ENCODE measurements around the gene ARFGEF2.
A peak's percentile ranks its signal among the peaks of the same experiment; 100 is the strongest.
"Not testable (repeated sequence)": the region's sequence is repeated elsewhere in the genome, so short reads cannot be mapped to it uniquely, and the experiment has no call there.

The ARFGEF2 gene

DNA sequence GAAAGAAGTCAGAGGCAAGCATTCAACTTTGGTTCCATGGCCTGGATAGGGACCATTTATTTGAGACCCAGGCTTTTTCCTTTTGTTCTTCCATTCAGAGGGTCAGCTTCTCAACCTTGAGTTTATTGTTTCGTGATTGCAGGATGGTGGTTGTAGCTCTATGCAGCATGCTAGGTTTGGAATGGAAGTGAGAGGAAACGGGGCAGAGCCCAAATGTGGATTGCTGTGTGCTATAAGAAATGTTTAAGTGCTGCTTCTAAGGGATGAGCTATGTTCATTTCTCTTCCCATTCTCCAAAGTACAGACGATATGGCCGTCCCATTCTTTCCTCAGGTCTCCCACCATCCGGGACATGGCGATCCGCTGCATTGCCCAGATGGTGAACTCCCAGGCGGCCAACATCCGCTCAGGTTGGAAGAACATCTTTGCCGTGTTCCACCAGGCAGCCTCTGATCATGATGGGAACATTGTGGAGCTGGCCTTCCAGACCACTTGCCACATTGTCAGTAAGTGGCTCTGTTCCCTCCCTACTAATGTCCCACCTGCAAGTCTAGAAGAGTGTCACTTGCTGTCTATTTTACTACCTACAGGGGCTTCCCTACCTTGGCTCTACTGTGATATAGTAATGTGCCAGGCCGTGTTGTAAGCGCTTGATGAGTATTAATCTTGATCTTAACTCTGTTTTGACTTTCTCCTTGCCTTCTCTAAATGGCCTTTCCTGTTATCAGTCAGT lies 88.6 kb downstream of the ARFGEF2 start:
- no peak for DNase-seq

DNA sequence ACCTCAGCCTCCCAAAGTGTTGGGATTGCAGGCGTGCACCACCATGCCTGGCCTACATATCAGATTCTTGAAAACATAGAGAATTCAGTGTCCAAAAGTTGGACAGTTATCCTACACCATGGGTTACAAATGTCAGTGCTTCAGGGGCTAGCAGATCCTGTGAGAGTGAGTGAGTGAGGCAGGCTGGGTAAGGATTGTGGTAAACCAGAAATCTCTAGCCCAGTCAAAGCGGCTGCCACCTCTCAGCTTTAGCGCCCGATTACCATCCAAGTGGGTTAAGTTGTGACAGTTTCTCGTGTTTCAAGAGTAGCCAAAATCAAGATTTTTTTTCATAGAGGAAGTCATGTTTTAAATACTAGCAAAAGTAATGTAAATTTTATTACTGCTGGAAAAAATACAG lies 102.7 kb downstream of the ARFGEF2 start:
- DNase-seq = no peak

GRCh38 chr20:49028177-49028576 lies 106.7 kb downstream of the ARFGEF2 start:
- not testable (repeated sequence) for DNase-seq

DNA sequence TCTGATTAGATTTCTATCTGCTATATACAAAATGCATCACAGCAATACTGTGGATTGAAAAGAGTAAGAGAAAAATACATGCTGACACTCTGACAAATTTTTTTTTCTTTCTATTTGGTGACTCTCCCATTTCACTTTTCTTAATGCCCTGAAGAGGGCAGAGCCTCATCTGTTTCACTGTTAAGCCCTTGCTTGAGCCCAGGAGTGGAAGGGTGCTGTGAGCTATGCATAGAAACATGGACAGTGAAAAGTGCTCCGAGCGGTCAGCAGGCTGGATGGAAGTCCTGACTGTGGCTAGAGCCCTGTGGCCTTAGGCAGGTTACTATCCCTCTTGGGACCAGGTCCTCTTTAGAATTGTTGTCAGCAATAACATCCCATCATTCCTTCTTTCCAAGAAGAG lies 107.2 kb downstream of the ARFGEF2 start:
- no peak for DNase-seq

DNA sequence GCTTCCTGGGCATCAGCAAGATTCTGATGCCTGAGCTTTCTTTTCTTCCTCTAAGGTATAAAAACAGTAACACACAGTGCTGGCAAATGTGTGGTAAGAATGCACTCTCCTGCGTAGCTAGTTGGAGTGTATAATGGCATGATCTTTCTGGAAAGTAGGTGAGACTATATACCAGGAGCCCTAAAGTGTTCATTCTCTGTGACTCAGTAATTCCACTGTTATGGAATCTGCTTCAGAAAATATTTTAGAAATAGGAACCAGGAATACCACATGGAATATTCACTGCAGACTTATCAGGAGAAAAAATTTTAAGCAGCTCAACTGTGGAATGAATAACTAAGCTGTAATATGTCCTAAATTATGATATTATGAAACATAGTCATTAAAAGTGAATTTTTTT lies 107.7 kb downstream of the ARFGEF2 start:
- DNase-seq = no peak

- DNase-seq = no peak
These were observed 109.6 kb downstream of the ARFGEF2 start for GRCh38 chr20:49030954-49031619.

DNA sequence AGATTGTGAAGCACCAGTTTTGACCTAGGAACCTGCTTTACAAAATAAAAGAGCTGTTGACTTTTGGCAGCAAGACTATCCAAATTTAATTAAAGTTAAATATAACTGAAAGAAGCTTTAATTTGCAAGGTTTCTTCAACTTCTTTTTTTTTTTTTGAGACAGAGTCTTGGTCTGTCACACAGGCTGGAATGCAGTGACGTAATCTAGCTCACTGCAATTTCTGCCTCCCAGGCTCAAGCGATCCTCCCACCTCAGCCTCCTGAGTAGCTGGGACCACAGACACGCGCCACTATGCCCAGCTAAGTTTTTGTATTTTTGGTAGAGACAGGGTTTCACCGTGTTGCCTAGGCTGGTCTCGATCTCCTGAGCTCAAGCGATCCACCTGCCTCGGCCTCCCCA lies 110.9 kb downstream of the ARFGEF2 start:
- no peak for DNase-seq

- DNase-seq = no peak
These were observed 112.7 kb downstream of the ARFGEF2 start for GRCh38 chr20:49034070-49034732.

DNA sequence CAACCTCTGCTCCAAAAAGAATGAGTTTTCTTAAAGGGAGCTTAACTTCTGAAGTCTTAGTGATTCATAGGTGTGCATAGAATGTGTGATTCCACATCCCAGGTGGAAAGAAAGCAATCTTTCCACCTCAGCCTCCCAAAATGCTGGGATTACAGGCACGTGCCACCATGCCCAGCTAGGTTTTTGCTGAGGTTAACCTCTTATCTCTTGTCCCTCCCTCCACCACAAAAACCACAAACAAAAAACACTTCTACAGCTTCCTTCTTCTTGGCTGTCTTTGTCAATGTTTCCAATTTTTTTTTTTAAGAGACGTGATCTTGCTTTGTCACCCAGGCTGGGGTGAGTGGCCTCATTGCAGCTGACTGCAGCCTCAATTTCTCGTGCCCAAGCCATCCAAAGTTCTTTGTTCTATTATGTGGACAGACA lies 116.5 kb downstream of the ARFGEF2 start:
- DNase-seq = peak in 1 of 2 experiments; percentile 10

GRCh38 chr20:49039854-49040253 lies 118.3 kb downstream of the ARFGEF2 start:
- no peak for DNase-seq

DNA sequence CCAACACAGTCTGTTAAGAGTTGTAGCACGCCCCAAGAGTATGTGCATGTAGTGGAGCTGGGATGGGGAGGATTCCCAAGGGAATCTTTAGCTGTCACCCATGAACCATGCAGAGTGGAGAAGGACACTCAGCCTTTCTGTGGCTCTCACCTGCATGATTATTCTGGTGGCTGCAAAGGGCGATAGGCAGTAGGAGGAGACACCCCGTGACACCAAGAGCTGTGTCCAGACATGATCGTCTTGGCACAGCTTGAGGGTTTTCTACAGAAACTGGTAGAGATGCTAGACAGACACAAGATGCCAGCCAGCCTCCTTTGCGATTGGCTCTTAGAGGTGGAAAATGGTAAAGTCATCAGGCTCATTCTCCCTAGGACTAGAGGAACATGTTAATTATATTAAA lies 121.5 kb downstream of the ARFGEF2 start:
- no peak for DNase-seq

GRCh38 chr20:49045440-49046086 lies 124.1 kb downstream of the ARFGEF2 start:
- DNase-seq = peak in 1 of 2 experiments; percentile 7

DNA sequence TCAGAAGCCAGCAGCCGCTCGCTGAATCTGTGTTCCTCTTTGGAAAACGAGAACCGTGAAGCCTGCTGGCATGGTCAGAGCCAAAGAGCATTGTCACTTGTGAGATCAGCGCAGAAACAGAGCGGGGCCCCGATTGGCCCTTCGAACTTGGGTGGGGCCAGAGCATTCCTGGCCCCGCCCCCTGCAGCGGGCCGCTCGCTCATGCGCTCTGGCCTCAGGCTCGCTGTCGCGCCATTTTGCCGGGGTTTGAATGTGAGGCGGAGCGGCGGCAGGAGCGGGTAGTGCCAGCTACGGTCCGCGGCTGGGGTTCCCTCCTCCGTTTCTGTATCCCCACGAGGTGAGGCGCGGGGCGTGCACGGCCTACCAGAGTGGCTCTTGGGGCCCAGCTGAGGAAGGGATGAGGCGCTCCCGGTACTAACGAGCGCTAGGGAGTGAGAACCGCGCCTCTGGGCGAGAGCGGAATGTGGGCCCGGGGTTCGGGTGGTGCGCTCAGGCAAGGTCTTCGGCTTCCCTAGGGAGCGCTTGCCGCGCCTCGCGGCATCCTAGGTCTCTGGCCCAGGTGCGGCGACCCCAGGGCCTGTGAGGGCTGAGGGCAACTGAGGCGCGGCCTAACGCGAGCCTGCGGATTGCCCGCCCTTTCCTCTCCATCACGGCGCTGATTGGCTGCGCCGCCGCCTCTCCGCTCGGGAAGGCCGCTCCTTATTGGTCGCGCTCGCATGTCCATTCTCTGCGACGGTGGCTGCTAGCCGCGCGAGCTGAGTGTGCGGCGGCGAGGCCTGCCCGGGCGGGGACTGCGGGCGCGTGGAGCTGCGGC lies 124.8 kb downstream of the ARFGEF2 start, which contains the start of gene CSE1L:
TSS of gene CSE1L (plus strand) at position 226 of the 814 bp plus-strand sequence. CDS start 12,152 bp downstream, outside the sequence.
- DNase-seq = peak; percentile 92 to 94

GRCh38 chr20:49052334-49052733 lies 130.8 kb downstream of the ARFGEF2 start:
- no peak for DNase-seq

- no peak for DNase-seq
These were observed 132.6 kb downstream of the ARFGEF2 start for GRCh38 chr20:49054056-49054643.

GRCh38 chr20:49063279-49063678 lies 141.8 kb downstream of the ARFGEF2 start:
- DNase-seq = no peak

DNA sequence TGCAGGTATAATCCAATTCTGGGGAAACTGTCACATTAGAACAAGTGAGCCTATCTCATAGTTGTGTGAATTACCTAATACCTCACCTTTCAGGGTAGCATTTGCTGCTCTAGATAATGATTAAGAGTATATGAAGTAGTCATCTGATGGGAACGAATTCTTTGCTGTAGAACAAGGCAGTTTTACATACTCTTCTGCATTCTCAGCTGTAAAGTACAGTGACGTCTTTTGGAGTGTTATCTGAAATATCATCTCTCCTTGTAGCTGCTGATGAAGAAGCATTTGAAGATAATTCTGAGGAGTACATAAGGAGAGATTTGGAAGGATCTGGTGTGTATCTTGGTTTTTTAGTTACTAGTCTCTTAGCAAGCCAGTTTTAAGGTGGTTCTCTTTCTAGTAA lies 153.0 kb downstream of the ARFGEF2 start:
- DNase-seq = no peak

DNA sequence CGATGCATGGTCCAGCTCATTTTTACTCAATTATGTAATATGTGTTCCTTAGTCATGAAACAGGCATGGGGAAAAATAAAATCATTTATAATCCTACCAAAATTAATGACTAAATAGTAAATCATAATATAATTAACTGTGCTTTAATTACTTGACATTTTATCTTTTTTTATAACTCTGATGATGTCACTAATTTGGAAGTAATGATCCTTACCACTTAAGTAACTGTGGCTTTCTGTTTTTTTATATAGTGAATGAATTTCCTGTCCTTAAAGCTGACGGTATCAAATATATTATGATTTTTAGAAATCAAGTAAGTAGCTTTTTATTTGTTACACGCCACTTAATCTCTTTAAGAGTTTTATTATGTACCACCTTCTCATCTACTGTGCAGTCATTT lies 156.8 kb downstream of the ARFGEF2 start:
- no peak for DNase-seq

- DNase-seq = not testable (repeated sequence)
These were observed 160.8 kb downstream of the ARFGEF2 start for GRCh38 chr20:49082295-49082694.
